WTC11 (cell line): ENCODE measurements around the gene STX18. TPM values are rescaled to one million over a fixed set of nuclear protein-coding genes. Genes with fewer than 3 reads are reported as not detected.
A peak's percentile ranks its signal among the peaks of the same experiment; 100 is the strongest.

Experiments
- ATAC-seq: fragments of 200-7000 bp; cut with Tn5 transposase; 2 replicates; pipeline ENCODE4 v1.10.0; 2021; ENCODE audit warnings: mild to moderate bottlenecking, moderate library complexity
- CTCF ChIA-PET: fragments of 300-600 bp; sonication (Branson Sonifier 250); formaldehyde crosslinking; loops from one replicate; lab custom pipeline; 2021; ENCODE audit warnings: antibody characterized with exemption; lab: Charles Lee
- POLR2A ChIA-PET: fragments of 350-600 bp; sonication (Branson Sonifier 250); formaldehyde crosslinking; loops from one replicate; lab custom pipeline; 2021; ENCODE audit warnings: antibody characterized with exemption; lab: Charles Lee
- DNase-seq: peaks from one replicate; pipeline ENCODE4 v3.0.0; 2021; ENCODE audit warnings: low spot score
- H3K27ac Mint-ChIP-seq: 2 replicates; pipeline ENCODE4 v1.8.0; 2021; ENCODE audit warnings: mixed read lengths
- H3K27me3 Mint-ChIP-seq: 2 replicates; pipeline ENCODE4 v1.8.0; 2021; ENCODE audit warnings: low read depth, mild to moderate bottlenecking, moderate library complexity, mixed read lengths
- H3K36me3 Mint-ChIP-seq: 2 replicates; pipeline ENCODE4 v1.8.0; 2021; ENCODE audit warnings: mixed read lengths
- H3K4me1 Mint-ChIP-seq: 2 replicates; pipeline ENCODE4 v1.8.0; 2022; ENCODE audit warnings: mixed read lengths
- H3K4me3 Mint-ChIP-seq: 2 replicates; pipeline ENCODE4 v1.8.0; 2021; ENCODE audit warnings: mild to moderate bottlenecking, moderate library complexity, mixed read lengths
- H3K9me3 Mint-ChIP-seq: 2 replicates; pipeline ENCODE4 v1.8.0; 2021; ENCODE audit warnings: mixed read lengths
- CBFB ChIP-seq: sonication (generic); formaldehyde crosslinking; IDR thresholded peaks from 2 replicates; pipeline ENCODE4 v1.8.1; 2022; ENCODE audit warnings: mild to moderate bottlenecking, low read depth, missing genetic modification reagents
- ERG ChIP-seq: fragments of 250-450 bp; sonication (Bioruptor Pico); IDR thresholded peaks from 2 replicates; pipeline ENCODE4 v1.8.0; 2021; ENCODE audit warnings: mild to moderate bottlenecking
- GABPB1 ChIP-seq: sonication (generic); formaldehyde crosslinking; IDR thresholded peaks from 2 replicates; pipeline ENCODE4 v1.8.1; 2023; ENCODE audit warnings: mild to moderate bottlenecking, missing genetic modification reagents
- IRF1 ChIP-seq: sonication (generic); formaldehyde crosslinking; IDR thresholded peaks from 2 replicates; pipeline ENCODE4 v1.8.0; 2023; ENCODE audit warnings: missing genetic modification reagents
- NFYB ChIP-seq: sonication (generic); formaldehyde crosslinking; conservative IDR thresholded peaks from 2 replicates; pipeline ENCODE4 v1.8.0; 2022; ENCODE audit warnings: low read depth, missing genetic modification reagents
- PRRX2 ChIP-seq: fragments of 250-450 bp; sonication (Bioruptor Pico); IDR thresholded peaks from 2 replicates; pipeline ENCODE4 v1.8.0; 2021; ENCODE audit warnings: mild to moderate bottlenecking
- RELA ChIP-seq: sonication (generic); formaldehyde crosslinking; IDR thresholded peaks from 2 replicates; pipeline ENCODE4 v1.8.1; 2022; ENCODE audit warnings: missing genetic modification reagents, mild to moderate bottlenecking, borderline replicate concordance
- SP1 ChIP-seq: sonication (generic); formaldehyde crosslinking; conservative IDR thresholded peaks from 2 replicates; pipeline ENCODE4 v1.8.1; 2022; ENCODE audit warnings: missing genetic modification reagents
- ZNF317 ChIP-seq: sonication (generic); formaldehyde crosslinking; IDR thresholded peaks from 2 replicates; pipeline ENCODE4 v1.8.1; 2023; ENCODE audit warnings: low read depth, mild to moderate bottlenecking, moderate library complexity, missing genetic modification reagents, borderline replicate concordance
- ZNF416 ChIP-seq: fragments of 250-450 bp; sonication (Bioruptor Pico); IDR thresholded peaks from 2 replicates; pipeline ENCODE4 v1.9.0; 2021; ENCODE audit warnings: mild to moderate bottlenecking, inconsistent platforms
- ZNF423 ChIP-seq: fragments of 250-450 bp; sonication (Bioruptor Pico); IDR thresholded peaks from 2 replicates; pipeline ENCODE4 v2.1.2; 2022; ENCODE audit warnings: mild to moderate bottlenecking, moderate library complexity
- total RNA-seq: library from RNA; stranded (reverse); gene quantifications from 3 replicates; pipeline ENCODE4 v1.2.3, GENCODE V29; 2021
- TF ChIP-seq, protein P1 (sequence below): sonication (generic); formaldehyde crosslinking; IDR thresholded peaks from 2 replicates; pipeline ENCODE4 v1.8.1; 2023; ENCODE audit warnings: mild to moderate bottlenecking, missing genetic modification reagents, moderate library complexity
- TF ChIP-seq, protein P2 (sequence below): sonication (generic); formaldehyde crosslinking; IDR thresholded peaks from 2 replicates; pipeline ENCODE4 v1.8.0; 2022; ENCODE audit warnings: missing genetic modification reagents
- TF ChIP-seq, protein P3 (sequence below): sonication (generic); formaldehyde crosslinking; IDR thresholded peaks from 2 replicates; pipeline ENCODE4 v1.8.1; 2023; ENCODE audit warnings: mild to moderate bottlenecking, moderate library complexity, missing genetic modification reagents
- TF ChIP-seq, protein P4 (sequence below): fragments of 250-450 bp; sonication (Bioruptor Pico); IDR thresholded peaks from 2 replicates; pipeline ENCODE4 v2.1.2; 2022; ENCODE audit warnings: mild to moderate bottlenecking, moderate library complexity
- TF ChIP-seq, protein P5 (sequence below): sonication (generic); formaldehyde crosslinking; IDR thresholded peaks from 2 replicates; pipeline ENCODE4 v1.8.1; 2023; ENCODE audit warnings: mild to moderate bottlenecking, missing genetic modification reagents, borderline replicate concordance

STX18 gene
- total RNA-seq, 1 experiment from 2014 or later, result 16.9 TPM

GRCh38 chr4:4456351-4456750 lies 85.5 kb downstream of the STX18 start:
- CTCF ChIA-PET, result interaction anchor here (0.5 kb wide), 1 partner anchor 20 kb away, joined by 3 read pairs; no protein-coding TSS in a partner anchor
- DNase-seq, result no peak
- no peak for TF ChIP-seq SP1 (CRISPR knock-in tag)
- TF ChIP-seq IRF1 (CRISPR knock-in tag), result no peak
- TF ChIP-seq, protein P1, sequence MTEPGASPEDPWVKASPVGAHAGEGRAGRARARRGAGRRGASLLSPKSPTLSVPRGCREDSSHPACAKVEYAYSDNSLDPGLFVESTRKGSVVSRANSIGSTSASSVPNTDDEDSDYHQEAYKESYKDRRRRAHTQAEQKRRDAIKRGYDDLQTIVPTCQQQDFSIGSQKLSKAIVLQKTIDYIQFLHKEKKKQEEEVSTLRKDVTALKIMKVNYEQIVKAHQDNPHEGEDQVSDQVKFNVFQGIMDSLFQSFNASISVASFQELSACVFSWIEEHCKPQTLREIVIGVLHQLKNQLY (CRISPR knock-in tag), result no peak
- no peak for TF ChIP-seq PRRX2 (CRISPR knock-in tag)
- TF ChIP-seq, protein P2, sequence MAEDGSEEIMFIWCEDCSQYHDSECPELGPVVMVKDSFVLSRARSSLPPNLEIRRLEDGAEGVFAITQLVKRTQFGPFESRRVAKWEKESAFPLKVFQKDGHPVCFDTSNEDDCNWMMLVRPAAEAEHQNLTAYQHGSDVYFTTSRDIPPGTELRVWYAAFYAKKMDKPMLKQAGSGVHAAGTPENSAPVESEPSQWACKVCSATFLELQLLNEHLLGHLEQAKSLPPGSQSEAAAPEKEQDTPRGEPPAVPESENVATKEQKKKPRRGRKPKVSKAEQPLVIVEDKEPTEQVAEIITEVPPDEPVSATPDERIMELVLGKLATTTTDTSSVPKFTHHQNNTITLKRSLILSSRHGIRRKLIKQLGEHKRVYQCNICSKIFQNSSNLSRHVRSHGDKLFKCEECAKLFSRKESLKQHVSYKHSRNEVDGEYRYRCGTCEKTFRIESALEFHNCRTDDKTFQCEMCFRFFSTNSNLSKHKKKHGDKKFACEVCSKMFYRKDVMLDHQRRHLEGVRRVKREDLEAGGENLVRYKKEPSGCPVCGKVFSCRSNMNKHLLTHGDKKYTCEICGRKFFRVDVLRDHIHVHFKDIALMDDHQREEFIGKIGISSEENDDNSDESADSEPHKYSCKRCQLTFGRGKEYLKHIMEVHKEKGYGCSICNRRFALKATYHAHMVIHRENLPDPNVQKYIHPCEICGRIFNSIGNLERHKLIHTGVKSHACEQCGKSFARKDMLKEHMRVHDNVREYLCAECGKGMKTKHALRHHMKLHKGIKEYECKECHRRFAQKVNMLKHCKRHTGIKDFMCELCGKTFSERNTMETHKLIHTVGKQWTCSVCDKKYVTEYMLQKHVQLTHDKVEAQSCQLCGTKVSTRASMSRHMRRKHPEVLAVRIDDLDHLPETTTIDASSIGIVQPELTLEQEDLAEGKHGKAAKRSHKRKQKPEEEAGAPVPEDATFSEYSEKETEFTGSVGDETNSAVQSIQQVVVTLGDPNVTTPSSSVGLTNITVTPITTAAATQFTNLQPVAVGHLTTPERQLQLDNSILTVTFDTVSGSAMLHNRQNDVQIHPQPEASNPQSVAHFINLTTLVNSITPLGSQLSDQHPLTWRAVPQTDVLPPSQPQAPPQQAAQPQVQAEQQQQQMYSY (CRISPR knock-in tag), result no peak
- TF ChIP-seq, protein P3, sequence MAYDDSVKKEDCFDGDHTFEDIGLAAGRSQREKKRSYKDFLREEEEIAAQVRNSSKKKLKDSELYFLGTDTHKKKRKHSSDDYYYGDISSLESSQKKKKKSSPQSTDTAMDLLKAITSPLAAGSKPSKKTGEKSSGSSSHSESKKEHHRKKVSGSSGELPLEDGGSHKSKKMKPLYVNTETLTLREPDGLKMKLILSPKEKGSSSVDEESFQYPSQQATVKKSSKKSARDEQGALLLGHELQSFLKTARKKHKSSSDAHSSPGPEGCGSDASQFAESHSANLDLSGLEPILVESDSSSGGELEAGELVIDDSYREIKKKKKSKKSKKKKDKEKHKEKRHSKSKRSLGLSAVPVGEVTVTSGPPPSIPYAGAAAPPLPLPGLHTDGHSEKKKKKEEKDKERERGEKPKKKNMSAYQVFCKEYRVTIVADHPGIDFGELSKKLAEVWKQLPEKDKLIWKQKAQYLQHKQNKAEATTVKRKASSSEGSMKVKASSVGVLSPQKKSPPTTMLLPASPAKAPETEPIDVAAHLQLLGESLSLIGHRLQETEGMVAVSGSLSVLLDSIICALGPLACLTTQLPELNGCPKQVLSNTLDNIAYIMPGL (CRISPR knock-in tag), result no peak

DNA sequence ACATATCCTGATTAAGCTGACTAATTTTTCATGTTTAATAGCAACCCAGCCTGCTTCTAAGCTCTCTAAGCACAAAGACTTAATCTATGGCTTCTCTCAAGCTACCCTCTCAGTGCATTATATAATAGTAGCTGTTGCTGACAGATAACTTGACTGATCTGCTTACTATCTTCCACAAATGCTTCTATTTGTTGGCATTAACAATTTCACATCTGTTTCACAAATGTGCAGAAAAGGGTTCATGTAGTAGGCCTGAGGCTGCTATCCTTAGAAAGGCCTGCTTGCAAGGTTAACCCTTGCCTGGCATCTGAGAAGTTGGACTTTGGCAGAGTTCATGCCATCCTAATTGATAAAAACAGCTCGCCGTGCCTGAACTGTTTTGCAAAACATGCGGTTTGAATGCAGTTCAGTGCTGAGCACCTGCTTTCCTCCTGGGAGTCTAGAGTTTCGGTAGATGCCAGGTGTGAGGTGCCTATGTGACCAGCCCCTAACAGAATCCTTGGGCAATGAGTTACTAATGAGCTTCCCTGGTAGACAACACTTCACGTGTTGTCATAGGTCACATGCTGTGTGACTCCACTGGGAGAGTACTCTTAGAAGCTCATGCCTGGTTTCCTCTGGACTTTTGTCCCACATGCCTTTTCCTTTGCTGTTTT lies 86.5 kb downstream of the STX18 start:
- Mint-ChIP-seq H3K36me3 (peaks cover 23% of the 10 kb centered on the region), H3K27me3 (no peaks in the 10 kb centered on the region), H3K4me1 (peaks cover 45% of the 10 kb centered on the region), H3K4me3 (no peak overlapping the region), H3K9me3 (no peaks in the 10 kb centered on the region), H3K27ac (no peak overlapping the region)
- TF ChIP-seq GABPB1 (CRISPR knock-in tag) (no peak), ZNF416 (CRISPR knock-in tag) (no peak), ZNF317 (CRISPR knock-in tag) (no peak), NFYB (CRISPR knock-in tag) (no peak), ZNF423 (CRISPR knock-in tag) (no peak), ERG (CRISPR knock-in tag) (no peak), RELA (no peak), CBFB (CRISPR knock-in tag) (no peak)
- TF ChIP-seq, protein P3 (CRISPR knock-in tag), result no peak
- TF ChIP-seq, protein P4, sequence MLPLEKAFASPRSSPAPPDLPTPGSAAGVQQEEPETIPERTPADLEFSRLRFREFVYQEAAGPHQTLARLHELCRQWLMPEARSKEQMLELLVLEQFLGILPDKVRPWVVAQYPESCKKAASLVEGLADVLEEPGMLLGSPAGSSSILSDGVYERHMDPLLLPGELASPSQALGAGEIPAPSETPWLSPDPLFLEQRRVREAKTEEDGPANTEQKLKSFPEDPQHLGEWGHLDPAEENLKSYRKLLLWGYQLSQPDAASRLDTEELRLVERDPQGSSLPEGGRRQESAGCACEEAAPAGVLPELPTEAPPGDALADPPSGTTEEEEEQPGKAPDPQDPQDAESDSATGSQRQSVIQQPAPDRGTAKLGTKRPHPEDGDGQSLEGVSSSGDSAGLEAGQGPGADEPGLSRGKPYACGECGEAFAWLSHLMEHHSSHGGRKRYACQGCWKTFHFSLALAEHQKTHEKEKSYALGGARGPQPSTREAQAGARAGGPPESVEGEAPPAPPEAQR (CRISPR knock-in tag), result no peak
- TF ChIP-seq, protein P5, sequence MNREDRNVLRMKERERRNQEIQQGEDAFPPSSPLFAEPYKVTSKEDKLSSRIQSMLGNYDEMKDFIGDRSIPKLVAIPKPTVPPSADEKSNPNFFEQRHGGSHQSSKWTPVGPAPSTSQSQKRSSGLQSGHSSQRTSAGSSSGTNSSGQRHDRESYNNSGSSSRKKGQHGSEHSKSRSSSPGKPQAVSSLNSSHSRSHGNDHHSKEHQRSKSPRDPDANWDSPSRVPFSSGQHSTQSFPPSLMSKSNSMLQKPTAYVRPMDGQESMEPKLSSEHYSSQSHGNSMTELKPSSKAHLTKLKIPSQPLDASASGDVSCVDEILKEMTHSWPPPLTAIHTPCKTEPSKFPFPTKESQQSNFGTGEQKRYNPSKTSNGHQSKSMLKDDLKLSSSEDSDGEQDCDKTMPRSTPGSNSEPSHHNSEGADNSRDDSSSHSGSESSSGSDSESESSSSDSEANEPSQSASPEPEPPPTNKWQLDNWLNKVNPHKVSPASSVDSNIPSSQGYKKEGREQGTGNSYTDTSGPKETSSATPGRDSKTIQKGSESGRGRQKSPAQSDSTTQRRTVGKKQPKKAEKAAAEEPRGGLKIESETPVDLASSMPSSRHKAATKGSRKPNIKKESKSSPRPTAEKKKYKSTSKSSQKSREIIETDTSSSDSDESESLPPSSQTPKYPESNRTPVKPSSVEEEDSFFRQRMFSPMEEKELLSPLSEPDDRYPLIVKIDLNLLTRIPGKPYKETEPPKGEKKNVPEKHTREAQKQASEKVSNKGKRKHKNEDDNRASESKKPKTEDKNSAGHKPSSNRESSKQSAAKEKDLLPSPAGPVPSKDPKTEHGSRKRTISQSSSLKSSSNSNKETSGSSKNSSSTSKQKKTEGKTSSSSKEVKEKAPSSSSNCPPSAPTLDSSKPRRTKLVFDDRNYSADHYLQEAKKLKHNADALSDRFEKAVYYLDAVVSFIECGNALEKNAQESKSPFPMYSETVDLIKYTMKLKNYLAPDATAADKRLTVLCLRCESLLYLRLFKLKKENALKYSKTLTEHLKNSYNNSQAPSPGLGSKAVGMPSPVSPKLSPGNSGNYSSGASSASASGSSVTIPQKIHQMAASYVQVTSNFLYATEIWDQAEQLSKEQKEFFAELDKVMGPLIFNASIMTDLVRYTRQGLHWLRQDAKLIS (CRISPR knock-in tag), result no peak
- ChIA-PET CTCF (no interaction called here), POLR2A (no interaction called here)
- no peak for ATAC-seq
- DNase-seq, result no peak

More at GRCh38 chr4:4456351-4456750, 85.5 kb downstream of the STX18 start:
- H3K4me3 Mint-ChIP-seq, result no peak overlapping the region
- no peaks in the 10 kb centered on the region for H3K9me3 Mint-ChIP-seq
- no peaks in the 10 kb centered on the region for H3K27me3 Mint-ChIP-seq
- peaks cover 50% of the 10 kb centered on the region for H3K4me1 Mint-ChIP-seq
- peak; percentile 33 for ATAC-seq
- POLR2A ChIA-PET, result no interaction called here
- peak overlapping the region; percentile 41; the same call in 1 of the 2 replicates for H3K27ac Mint-ChIP-seq
- H3K36me3 Mint-ChIP-seq, result peaks cover 23% of the 10 kb centered on the region
